AG20443 (cell line): ENCODE data around the gene PATE4.

Experiments
- DNase-seq: peaks from one replicate; pipeline ENCODE4 v3.0.0; 2012; ENCODE audit warnings: low spot score, mixed read lengths

Gene PATE4

GRCh38 chr11:125887373-125888324 is 54.5 kb downstream of the PATE4 start, which contains the start of gene HYLS1:
HYLS1 (plus strand) TSS chr11:125887668; CDS start chr11:125899369, 11,701 bp downstream.
- peak; percentile 98 for DNase-seq
